CD4-positive, alpha-beta T cell treated with Interferon gamma for 1 hour (primary cell): ENCODE data around the gene KRT73.
"Not testable (repeated sequence)": the region's sequence is repeated elsewhere in the genome, so short reads cannot be mapped to it uniquely, and the experiment has no call there.

Source experiments
- DNase-seq: peaks from one replicate; pipeline ENCODE4 v3.0.0-alpha.2; 2020

Gene KRT73

GRCh38 chr12:52598966-52599365 lies 19.4 kb downstream of the KRT73 start:
- no peak for DNase-seq

DNA sequence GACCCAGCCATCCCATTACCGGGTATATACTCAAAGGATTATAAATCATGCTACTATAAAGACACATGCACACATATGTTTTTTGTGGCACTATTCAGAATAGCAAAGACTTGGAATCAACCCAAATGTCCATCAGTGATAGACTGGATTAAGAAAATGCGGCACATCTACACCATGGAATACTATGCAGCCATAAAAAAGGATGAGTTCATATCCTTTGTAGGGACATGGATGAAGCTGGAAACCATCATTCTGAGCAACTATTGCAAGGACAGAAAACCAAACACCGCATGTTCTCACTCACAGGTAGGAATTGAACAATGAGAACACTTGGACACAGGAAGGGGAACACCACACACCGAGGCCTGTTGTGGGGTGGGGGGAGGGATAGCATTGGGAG lies 24.1 kb downstream of the KRT73 start:
- DNase-seq, result not testable (repeated sequence)

- DNase-seq, result no peak
These were observed 26.8 kb downstream of the KRT73 start for GRCh38 chr12:52591521-52591920.

DNA sequence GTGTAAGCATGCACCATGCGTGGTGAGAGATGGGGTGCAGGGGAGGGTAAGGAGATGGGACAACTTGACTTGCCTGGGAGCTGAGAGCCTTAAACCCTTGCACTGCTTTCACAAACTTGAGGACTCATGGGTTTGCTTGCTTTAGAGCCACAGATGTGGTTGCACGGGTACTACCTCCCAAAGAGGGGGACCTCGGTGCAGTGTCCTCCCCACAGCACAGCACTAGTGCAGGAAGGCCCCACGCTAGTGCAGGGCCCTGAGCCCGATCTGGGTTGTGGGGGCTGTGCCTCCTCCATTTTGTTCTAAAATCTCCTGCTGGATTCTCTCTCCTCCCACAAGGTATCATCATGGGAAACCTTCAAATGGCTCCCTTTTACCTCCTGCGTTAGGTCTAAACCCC lies 28.3 kb downstream of the KRT73 start:
- no peak for DNase-seq

- DNase-seq, result no peak
These were observed 30.8 kb downstream of the KRT73 start for GRCh38 chr12:52587563-52587962.

DNA sequence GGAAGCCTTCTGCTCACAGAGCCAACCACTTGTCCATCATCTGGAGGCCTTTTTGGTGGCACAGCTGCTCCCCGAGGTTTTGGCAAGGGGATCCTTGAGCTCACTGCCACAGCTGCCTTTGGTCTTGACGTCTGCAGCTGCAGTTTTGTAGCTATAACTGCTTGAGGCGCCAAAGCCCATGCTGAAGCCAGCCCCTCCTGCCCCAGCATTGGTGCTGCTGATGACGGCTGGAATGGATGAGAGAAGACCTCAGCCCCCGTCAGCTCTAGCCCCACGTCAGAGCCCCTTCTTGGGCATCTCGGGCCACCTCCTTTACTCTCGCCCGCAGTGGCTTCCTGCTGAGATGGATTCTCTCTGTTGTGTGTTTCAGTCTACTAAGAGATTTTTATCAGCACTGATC lies 32.4 kb downstream of the KRT73 start:
- peak; percentile 76 for DNase-seq

GRCh38 chr12:52585066-52585465 lies 33.3 kb downstream of the KRT73 start:
- DNase-seq, result no peak

DNA sequence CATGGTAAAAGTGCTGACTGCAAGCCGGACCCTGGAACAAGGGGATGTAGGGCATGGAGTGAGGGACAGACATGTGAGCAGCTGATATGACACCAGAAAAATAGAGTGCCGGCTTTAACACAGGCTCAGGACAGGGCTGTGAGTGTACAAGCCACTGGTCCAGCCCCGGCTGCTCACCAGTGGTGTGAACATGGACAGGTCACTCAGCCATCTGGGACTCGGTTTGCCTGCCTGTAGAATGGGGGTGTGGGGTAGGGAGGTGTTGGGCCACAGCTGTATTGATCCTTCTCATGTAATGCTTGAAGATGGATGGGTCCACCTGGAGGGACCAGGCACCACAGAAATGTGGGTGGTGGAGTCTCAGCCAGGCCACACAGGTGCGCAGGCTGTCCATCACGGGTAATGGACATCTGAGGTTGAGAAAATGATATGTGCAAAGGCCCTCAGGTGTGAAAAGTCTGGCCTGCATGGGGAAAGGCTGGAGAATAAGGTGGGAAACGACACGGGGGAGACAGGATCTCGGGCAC lies 34.1 kb downstream of the KRT73 start:
- DNase-seq, result no peak

DNA sequence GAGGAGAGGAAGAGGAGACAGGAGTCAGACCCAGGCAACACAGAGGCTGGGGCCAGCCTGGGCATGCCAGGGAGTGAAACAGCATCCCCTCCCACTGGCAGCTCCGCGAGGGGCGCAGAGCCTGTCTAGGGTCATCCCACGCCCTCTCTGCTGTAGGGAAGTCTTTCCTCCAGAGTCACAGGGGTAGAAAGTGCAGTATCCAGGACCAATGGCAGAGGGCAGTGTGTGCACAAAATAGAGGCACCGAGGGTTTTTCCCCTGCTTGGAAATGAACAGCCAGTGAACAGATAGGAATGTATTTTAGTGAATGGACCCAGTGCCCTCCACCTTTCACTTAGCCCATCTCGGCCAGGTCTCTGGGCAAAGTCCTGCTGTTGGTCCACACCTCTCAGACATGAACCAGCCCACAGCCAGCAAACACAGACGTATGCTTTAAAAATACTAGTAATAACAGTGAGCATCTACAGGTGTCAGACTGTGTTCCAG lies 35.3 kb downstream of the KRT73 start:
- peak; percentile 50 for DNase-seq

- no peak for DNase-seq
These were observed 35.9 kb downstream of the KRT73 start for GRCh38 chr12:52582486-52582885.

DNA sequence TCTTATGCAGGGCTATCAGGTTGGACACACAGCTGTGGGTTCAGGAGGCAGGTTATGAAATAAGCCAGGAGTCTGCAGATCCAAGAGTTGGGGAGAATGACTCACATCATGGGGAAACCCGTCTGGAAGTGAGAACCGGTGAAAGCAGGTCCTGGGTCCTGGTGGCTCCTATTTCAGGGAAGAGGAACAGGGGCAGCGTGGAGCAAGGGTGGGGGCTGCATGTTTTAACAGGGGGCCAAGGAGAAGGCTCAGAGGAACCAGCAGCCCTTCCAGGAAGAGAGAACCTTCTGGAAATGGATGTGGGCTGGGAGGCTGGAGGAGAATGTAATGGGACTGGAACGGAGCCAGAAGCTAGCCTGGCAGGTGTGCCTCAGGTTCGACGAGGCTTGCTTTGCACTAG lies 36.9 kb downstream of the KRT73 start:
- DNase-seq, result no peak

GRCh38 chr12:52581066-52581465 lies 37.3 kb downstream of the KRT73 start:
- no peak for DNase-seq

GRCh38 chr12:52580496-52580895 lies 37.9 kb downstream of the KRT73 start:
- no peak for DNase-seq

DNA sequence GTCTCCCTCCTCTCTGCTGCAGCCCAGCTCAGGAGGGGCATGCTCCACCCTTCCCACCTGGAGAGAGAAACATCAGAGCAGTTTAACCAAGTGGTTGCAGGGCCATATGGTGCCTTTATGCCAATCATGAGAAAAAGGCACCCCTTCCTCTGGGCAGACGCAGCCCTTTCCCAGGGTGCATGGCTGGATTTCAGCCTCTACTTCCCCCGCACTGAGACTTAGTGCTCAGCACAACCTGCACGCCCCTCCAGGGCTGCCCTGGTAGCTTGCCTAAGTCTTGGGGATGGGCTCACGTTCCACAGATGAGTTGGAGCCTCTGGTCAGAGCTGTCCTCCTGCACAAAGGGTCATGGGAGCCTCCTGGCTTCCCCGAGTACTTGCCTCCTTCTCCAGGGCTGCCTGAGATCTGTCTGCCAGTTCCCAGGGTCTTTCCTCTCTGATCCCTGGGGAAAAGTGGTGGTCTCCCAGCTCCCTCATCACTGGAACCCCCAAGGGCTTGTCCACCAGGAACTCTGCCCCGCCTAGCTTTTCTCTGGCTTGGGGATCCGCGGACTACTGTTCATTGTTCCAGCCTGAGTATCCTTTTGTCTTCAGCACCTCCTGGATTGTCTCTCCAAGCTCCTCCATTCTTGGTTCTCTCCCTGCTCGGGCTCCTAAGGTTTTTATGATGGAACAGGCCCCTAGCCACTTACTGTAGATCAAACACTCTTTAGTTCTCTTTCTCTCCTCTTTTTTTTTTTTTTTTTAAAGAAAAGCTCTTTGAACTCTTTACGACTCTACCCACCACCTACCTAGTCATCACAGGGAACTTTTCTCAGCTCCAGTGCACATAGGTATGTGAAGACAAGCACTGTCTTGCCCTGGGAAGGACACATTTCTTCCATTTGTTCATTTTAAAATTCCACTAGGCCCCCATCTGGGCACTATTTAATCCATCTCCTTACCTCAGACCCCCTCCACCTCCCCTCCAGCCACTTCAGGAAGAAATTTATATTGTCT lies 38.6 kb downstream of the KRT73 start:
- DNase-seq, result no peak

DNA sequence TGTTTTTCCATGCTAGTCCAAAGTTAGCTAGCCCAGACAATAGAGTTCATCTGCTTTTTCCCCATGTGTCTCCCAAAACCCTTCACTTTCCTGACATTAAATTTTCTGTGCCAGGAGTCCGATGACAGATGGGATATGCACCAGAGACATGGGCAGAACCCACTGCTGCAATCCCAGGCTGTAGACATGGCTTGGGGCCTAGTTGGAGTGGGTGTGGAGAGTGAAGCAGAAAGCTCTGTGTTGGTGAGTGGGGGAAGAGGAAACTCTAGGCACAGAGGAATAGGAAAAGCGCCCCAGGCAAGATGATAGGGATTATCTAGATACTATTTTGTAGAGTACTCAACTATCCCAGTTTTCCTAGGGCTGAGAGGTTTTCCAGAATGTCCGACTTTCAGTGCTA lies 39.9 kb downstream of the KRT73 start:
- DNase-seq, result no peak

- DNase-seq, result no peak
These were observed 41.0 kb downstream of the KRT73 start for GRCh38 chr12:52577316-52577715.

DNA sequence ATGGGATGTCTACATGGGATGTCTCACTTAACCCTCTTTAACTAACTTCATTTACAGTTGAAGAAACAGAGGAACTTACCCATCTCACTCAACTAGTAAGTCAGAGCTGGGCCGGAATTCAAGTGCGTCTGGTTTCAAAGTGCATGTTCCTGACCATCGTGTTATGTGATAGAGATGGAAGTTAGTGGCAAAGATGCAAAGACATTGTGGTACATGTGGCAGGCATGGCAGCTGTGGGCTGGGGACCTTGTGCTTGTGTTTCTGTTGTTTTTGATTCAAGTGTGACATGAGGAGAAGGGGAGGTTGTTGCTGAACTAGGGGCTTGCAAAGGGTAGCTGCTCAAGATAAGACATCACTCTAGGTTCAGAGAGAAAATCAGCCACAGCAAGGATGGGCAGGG lies 42.4 kb downstream of the KRT73 start:
- DNase-seq, result no peak

GRCh38 chr12:52575256-52575655 lies 43.1 kb downstream of the KRT73 start:
- DNase-seq, result no peak

- DNase-seq, result no peak
These were observed 44.6 kb downstream of the KRT73 start, which contains the start of gene KRT74 for GRCh38 chr12:52573743-52574142. Gene KRT74 (minus strand): TSS chr12:52573843. CDS start chr12:52573777, 66 bp downstream.

- DNase-seq, result no peak
These were observed 45.1 kb downstream of the KRT73 start for GRCh38 chr12:52573306-52573705.

GRCh38 chr12:52570511-52570910 lies 47.8 kb downstream of the KRT73 start:
- no peak for DNase-seq

DNA sequence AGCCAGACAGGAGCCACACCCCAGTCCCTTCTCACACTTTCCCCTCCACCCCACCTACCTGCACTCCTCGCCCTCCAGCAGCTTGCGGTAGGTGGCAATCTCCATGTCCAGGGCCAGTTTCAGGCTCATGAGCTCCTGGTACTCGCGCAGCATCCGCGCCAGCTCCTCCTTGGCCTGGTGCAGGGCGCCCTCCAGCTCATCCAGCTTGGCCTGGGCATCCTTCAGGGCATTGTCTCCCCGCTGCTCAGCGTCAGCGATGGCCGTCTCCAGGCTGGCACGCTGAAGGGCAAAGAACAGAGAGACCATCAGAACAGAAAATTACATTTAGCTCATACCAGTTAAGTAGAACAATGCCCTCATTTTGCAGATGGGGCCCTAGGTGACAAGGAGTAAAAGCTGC lies 50.2 kb downstream of the KRT73 start:
- DNase-seq, result no peak

DNA sequence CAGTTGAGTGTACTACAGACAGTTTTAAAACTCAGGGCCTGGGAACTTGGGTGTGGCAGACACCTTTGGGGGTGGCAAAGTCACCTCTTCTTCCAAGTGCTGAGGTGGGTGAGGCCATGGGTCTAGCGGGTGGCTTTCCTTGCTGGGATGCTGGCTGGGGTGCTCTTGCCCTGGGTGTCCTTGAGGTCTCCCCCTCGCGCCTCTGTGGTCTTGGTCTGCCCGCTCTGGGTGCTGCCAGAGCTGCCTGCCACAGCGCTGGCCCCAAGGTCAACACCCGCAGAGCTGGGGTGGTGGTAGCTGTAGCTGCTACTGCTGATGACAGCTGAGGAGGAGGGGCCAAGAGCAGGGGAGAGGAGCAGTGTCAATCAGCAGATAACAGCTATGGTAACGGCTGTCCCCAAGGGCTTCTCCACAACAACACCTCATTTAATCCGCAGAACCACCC lies 51.5 kb downstream of the KRT73 start:
- DNase-seq, result peak; percentile 78

GRCh38 chr12:52564582-52564981 lies 53.8 kb downstream of the KRT73 start:
- no peak for DNase-seq
